ENCODE measurements around the gene LAMA1. TPM values are rescaled to one million over a fixed set of nuclear protein-coding genes. Genes with fewer than 3 reads are reported as not detected.

LAMA1 gene
- polyA plus RNA-seq, 6 donors from 2014 or later: not detected

GRCh38 chr18:6982398-6982797 is 135.2 kb downstream of the LAMA1 start:
- no peak for ATAC-seq (ENCODE audit: low read depth in 2 of 2)
- H3K36me3 Mint-ChIP-seq: no peaks in the 10 kb centered on the region
- no peak overlapping the region for H3K4me3 Mint-ChIP-seq
- no peaks in the 10 kb centered on the region for H3K9me3 Mint-ChIP-seq
- no peak for DNase-seq
- no peak overlapping the region for H3K27ac Mint-ChIP-seq
- no peaks in the 10 kb centered on the region for H3K4me1 Mint-ChIP-seq
- H3K27me3 Mint-ChIP-seq: peaks cover 0 to 5% (median 4%) of the 10 kb centered on the region in 3 donors

DNA sequence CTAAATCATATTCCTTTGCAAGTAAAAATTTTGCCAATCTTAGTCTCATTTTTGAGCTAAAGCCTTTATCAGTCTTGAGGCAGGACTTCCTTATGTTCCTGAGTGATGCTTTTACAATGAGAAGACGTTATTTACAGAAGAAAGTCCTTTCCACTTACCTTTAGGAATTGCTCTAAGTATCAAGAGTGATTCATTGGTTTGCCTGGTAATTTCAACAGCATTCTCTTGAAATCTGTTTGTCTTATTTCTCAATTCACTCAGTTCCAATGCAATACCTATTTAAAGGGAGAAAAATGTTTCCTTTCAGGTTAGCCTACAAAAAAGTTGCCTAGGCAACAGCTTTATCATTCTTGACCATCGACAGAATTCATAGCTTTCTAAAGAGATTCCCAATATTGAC is 137.2 kb downstream of the LAMA1 start:
- H3K36me3 Mint-ChIP-seq: no peaks in the 10 kb centered on the region
- no peaks in the 10 kb centered on the region for H3K9me3 Mint-ChIP-seq
- DNase-seq (no peak), ATAC-seq (ENCODE audit: low read depth in 2 of 2) (no peak)
- no peak overlapping the region for H3K4me3 Mint-ChIP-seq
- no peaks in the 10 kb centered on the region for H3K4me1 Mint-ChIP-seq
- no peak overlapping the region for H3K27ac Mint-ChIP-seq
- H3K27me3 Mint-ChIP-seq: peaks cover 0 to 5% (median 4%) of the 10 kb centered on the region in 3 donors

GRCh38 chr18:6979954-6980353 is 137.6 kb downstream of the LAMA1 start:
- Mint-ChIP-seq H3K27ac (peak overlapping the region in 1 of 6 donors; percentile 22), H3K4me3 (no peak overlapping the region), H3K4me1 (no peaks in the 10 kb centered on the region), H3K27me3 (peaks cover 0 to 5% (median 4%) of the 10 kb centered on the region in 3 donors), H3K36me3 (no peaks in the 10 kb centered on the region), H3K9me3 (no peaks in the 10 kb centered on the region)
- ATAC-seq (ENCODE audit: low read depth in 2 of 2) (no peak), DNase-seq (no peak)

- peaks cover 0 to 1% (median 0%) of the 10 kb centered on the region in 7 donors for H3K9me3 Mint-ChIP-seq
- no peaks in the 10 kb centered on the region for H3K36me3 Mint-ChIP-seq
- ATAC-seq (ENCODE audit: low read depth in 2 of 2) (no peak), DNase-seq (no peak)
- no peak overlapping the region for H3K27ac Mint-ChIP-seq
- no peak overlapping the region for H3K4me3 Mint-ChIP-seq
- H3K4me1 Mint-ChIP-seq: no peaks in the 10 kb centered on the region
- peaks cover 0 to 1% (median 0%) of the 10 kb centered on the region in 3 donors for H3K27me3 Mint-ChIP-seq
Measured at GRCh38 chr18:6976935-6977334, 140.7 kb downstream of the LAMA1 start.

DNA sequence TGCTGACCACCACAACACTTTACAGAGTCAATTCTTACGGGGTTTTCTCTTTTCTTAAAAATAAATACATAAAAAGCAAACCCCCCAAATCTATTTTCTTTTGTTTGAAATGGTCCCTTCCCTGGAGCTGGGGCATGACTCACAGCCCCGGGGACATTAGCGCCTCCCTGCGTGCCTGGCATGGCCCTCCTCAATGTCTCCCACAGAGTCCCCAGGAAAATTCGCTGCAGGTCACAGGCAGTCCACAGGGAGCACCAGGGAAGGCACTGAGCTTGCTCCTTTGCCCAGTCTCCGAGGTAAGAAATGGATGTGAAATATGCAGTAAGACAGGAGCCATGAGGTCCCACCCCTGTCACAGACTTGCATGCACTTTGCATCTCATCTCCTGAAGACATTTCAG is 142.5 kb downstream of the LAMA1 start:
- H3K4me1 Mint-ChIP-seq: no peaks in the 10 kb centered on the region
- peaks cover 0 to 4% (median 0%) of the 10 kb centered on the region in 7 donors for H3K9me3 Mint-ChIP-seq

DNA sequence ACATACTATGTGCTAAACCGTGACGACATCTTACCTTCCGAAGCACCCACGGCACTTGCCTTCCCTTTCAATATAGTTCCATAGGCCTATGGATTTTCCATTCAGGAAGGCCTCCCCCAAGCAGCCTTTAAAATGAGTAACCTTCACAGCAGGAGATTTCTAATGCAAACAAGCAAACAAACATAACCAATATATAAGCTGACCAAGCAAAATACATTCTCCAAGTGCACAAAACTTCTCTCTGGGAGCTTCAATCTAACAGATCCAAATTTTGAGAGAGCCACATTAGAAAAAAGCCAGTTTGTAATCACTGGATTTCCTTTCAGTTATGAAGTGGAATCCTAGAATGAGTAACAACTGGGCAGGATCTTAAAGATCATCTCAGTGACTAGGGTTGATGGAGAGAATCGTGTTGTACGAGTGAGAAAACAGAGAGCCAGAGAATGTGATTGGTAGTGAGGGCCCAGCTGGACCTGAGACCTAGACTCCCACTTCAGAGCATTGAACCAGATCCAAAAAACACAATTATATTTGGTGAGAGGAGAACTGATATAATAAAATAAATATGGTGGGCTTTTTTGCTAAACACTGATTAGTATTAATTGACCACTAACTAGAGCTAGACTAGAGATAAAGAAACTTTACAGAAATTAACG is 145.6 kb downstream of the LAMA1 start:
- Mint-ChIP-seq H3K4me1 (no peaks in the 10 kb centered on the region), H3K27ac (no peak overlapping the region), H3K27me3 (no peaks in the 10 kb centered on the region), H3K36me3 (no peaks in the 10 kb centered on the region), H3K4me3 (no peak overlapping the region), H3K9me3 (peaks cover 0 to 5% (median 0%) of the 10 kb centered on the region in 7 donors)
- DNase-seq: no peak
- ATAC-seq (ENCODE audit: low read depth in 2 of 2): no peak

More for the DNA sequence above, 142.5 kb downstream of the LAMA1 start:
- H3K27ac Mint-ChIP-seq: no peak overlapping the region
- no peaks in the 10 kb centered on the region for H3K27me3 Mint-ChIP-seq
- no peak for ATAC-seq (ENCODE audit: low read depth in 2 of 2)
- H3K4me3 Mint-ChIP-seq: no peak overlapping the region
- no peaks in the 10 kb centered on the region for H3K36me3 Mint-ChIP-seq
- no peak for DNase-seq

- no peaks in the 10 kb centered on the region for H3K27me3 Mint-ChIP-seq
- DNase-seq (no peak), ATAC-seq (ENCODE audit: low read depth in 2 of 2) (no peak)
- H3K4me1 Mint-ChIP-seq: no peaks in the 10 kb centered on the region
- no peaks in the 10 kb centered on the region for H3K36me3 Mint-ChIP-seq
- no peak overlapping the region for H3K27ac Mint-ChIP-seq
- H3K9me3 Mint-ChIP-seq: peaks cover 1 to 10% (median 4%) of the 10 kb centered on the region in 7 donors
- H3K4me3 Mint-ChIP-seq: peak overlapping the region in 1 of 8 donors; percentile 15
Measured at GRCh38 chr18:6963452-6964097, 154.0 kb downstream of the LAMA1 start.

GRCh38 chr18:6962571-6963451 is 154.8 kb downstream of the LAMA1 start:
- ATAC-seq (ENCODE audit: low read depth in 2 of 2) (no peak), DNase-seq (no peak)
- H3K27ac Mint-ChIP-seq: no peak overlapping the region
- no peaks in the 10 kb centered on the region for H3K36me3 Mint-ChIP-seq
- H3K4me1 Mint-ChIP-seq: no peaks in the 10 kb centered on the region
- H3K4me3 Mint-ChIP-seq: no peak overlapping the region
- peaks cover 1 to 10% (median 4%) of the 10 kb centered on the region in 7 donors for H3K9me3 Mint-ChIP-seq
- no peaks in the 10 kb centered on the region for H3K27me3 Mint-ChIP-seq

DNA sequence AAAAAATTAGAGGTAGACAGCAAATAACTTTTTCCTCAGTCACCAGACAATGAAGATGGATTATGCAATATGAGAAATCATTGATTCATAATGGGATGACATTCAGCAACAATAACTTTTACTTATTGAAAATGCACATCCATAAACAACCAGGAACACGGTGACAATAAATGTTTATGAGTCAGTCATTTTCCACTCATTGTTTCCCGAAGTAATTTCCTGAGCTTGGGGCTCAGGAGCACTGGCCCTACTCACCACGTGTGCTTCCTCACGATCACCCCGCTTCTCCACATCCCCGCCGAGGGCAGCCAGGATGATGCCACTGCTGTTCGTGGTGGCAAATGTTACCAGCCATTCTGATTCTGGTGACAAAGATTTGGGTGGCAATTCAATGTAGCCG is 156.3 kb downstream of the LAMA1 start:
- Mint-ChIP-seq H3K9me3 (peaks cover 1 to 10% (median 4%) of the 10 kb centered on the region in 7 donors), H3K27me3 (no peaks in the 10 kb centered on the region), H3K36me3 (no peaks in the 10 kb centered on the region), H3K4me1 (no peaks in the 10 kb centered on the region), H3K27ac (no peak overlapping the region), H3K4me3 (no peak overlapping the region)
- DNase-seq (no peak), ATAC-seq (ENCODE audit: low read depth in 2 of 2) (no peak)

- no peaks in the 10 kb centered on the region for H3K4me1 Mint-ChIP-seq
- DNase-seq (no peak), ATAC-seq (ENCODE audit: low read depth in 2 of 2) (no peak)
- peaks cover 1 to 10% (median 4%) of the 10 kb centered on the region in 7 donors for H3K9me3 Mint-ChIP-seq
- no peak overlapping the region for H3K4me3 Mint-ChIP-seq
- no peaks in the 10 kb centered on the region for H3K36me3 Mint-ChIP-seq
- no peaks in the 10 kb centered on the region for H3K27me3 Mint-ChIP-seq
- H3K27ac Mint-ChIP-seq: no peak overlapping the region
Measured at GRCh38 chr18:6960656-6961055, 156.9 kb downstream of the LAMA1 start.

DNA sequence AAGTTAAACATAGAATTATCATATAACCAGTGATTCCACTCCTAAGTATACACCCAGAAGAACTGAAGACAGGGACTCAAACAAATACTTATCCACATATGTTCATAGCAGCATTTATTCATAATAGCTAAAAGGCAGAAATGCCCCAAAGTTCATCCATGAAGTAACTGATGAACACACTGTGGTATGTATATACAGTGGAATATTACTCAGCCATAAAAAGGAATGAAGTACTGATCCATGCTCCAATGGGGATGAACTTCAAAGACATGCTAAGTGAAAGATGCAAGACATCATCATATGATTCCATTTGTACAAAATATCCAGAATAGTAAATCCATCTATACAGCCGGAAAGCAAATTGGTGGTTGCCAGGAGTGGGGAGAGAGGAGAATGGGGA is 157.5 kb downstream of the LAMA1 start:
- Mint-ChIP-seq H3K4me3 (no peak overlapping the region), H3K27me3 (no peaks in the 10 kb centered on the region), H3K27ac (no peak overlapping the region), H3K9me3 (peaks cover 1 to 10% (median 4%) of the 10 kb centered on the region in 7 donors), H3K36me3 (no peaks in the 10 kb centered on the region), H3K4me1 (no peaks in the 10 kb centered on the region)
- no peak for ATAC-seq (ENCODE audit: low read depth in 2 of 2)
- DNase-seq: no peak

- Mint-ChIP-seq H3K4me1 (no peaks in the 10 kb centered on the region), H3K27me3 (no peaks in the 10 kb centered on the region), H3K4me3 (no peak overlapping the region), H3K27ac (no peak overlapping the region), H3K9me3 (peaks cover 1 to 10% (median 6%) of the 10 kb centered on the region in 7 donors), H3K36me3 (no peaks in the 10 kb centered on the region)
- ATAC-seq (ENCODE audit: low read depth in 2 of 2) (no peak), DNase-seq (no peak)
Measured at GRCh38 chr18:6959110-6959509, 158.5 kb downstream of the LAMA1 start.

DNA sequence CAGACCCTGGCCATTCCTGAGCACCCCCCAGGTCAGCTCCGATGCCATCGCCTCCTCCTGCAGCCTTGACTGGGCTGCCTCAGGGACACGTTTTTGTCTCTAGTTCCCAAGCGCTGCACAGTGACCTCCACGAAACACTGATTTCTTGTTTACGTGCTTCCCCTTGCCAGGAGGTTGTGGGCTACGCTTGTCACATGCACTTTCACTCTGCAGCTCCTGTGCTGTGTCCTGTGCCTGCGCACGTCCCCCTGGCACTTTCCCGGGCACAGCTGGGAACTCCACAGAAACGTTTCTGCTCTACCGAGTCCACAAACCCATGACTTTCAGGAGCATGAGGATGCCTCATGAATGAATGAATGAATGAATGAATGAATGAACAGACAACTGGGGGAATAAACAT is 160.6 kb downstream of the LAMA1 start:
- Mint-ChIP-seq H3K27me3 (no peaks in the 10 kb centered on the region), H3K9me3 (peaks cover 1 to 11% (median 6%) of the 10 kb centered on the region in 7 donors), H3K4me1 (no peaks in the 10 kb centered on the region), H3K36me3 (no peaks in the 10 kb centered on the region), H3K27ac (no peak overlapping the region), H3K4me3 (no peak overlapping the region)
- DNase-seq (no peak), ATAC-seq (ENCODE audit: low read depth in 2 of 2) (no peak)

Data from naive B cell (primary cell).